NCI-H2029 treated with DMSO at 0.1 percent for 48 hours (cell line): ENCODE results near the gene LRRC8C.
"Not testable (repeated sequence)": the region's sequence is repeated elsewhere in the genome, so short reads cannot be mapped to it uniquely, and the experiment has no call there.

Experiments
- DNase-seq: peaks from one replicate; lab custom pipeline; 2025; lab: John Stamatoyannopoulos, UW

Gene LRRC8C

DNA sequence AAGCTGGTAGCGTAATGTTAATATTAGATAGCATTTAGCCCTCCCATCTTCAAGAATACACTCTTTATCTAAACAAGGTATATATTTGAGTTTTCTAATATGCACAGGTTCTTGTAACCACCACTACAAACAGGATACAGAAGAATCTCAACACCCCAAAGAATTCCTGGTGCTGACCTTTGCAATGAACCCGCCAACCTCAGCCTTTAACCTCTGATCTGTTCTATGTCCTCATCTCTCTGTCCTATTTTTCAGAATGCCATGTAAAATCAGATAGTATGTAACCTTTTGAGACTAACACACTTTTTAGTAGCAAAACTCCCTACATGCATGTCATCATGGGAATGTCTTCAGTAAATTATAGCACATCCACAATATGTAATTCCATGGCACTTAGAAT is 71.1 kb downstream of the LRRC8C start:
- no peak for DNase-seq

DNA sequence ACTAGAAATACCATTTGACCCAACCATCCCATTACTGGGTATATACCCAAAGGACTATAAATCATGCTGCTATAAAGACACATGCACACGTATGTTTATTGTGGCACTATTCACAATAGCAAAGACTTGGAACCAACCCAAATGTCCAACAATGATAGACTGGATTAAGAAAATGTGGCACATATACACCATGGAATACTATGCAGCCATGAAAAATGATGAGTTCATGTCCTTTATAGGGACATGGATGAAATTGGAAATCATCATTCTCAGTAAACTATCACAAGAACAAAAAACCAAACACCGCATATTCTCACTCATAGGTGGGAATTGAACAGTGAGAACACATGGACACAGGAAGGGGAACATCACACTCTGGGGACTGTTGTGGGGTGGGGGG is 72.0 kb downstream of the LRRC8C start:
- not testable (repeated sequence) for DNase-seq

DNA sequence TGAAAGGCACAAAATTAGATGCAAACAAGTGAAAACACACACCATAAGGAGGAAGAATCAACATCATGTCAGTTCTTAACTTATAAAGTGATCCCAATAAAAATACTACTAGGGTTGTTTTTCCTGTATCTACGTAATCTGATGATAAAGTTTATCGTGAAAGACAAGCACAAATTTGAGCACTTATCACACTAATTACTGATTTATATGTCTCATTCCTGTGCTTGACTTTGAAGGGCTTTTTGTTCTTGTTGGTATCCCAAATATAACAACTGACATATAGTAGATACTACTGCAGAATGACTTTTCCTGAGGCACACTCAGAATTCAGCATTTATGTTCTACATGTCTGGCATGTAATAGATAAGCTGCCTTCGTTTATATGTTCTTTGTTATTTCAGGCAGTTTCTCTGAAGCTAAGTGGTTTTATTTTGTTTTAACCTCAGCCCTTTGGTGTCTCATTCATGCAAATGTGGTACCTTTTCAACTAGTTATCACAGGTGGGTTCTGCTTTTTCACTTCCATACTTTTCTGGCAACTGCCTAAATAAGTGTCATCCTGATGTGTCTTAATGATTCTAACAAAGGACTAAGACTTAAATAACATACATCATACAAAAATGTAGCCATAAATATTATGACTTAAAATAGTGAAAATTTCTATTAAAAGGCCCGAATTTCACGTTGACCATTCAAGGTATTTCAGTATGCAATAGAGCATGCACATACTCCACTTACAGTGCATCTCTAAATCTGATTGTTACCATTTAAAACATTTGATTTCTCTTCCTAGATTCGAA is 73.2 kb downstream of the LRRC8C start:
- no peak for DNase-seq

DNA sequence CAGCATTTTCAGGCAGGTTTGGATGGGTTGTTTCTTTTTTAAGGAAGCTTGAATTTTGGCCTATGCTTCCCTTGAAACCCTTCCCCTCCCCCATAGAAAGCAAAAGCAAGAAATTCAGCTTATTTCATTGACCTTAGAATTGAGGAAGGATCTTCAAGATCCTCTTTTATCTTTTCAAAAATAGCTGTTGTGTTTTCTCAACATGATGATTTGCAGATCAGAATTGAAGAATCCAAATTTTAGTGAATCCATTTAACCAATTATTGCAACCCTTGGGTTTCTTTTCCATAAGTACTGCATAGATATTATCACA is 73.7 kb downstream of the LRRC8C start:
- no peak for DNase-seq

DNA sequence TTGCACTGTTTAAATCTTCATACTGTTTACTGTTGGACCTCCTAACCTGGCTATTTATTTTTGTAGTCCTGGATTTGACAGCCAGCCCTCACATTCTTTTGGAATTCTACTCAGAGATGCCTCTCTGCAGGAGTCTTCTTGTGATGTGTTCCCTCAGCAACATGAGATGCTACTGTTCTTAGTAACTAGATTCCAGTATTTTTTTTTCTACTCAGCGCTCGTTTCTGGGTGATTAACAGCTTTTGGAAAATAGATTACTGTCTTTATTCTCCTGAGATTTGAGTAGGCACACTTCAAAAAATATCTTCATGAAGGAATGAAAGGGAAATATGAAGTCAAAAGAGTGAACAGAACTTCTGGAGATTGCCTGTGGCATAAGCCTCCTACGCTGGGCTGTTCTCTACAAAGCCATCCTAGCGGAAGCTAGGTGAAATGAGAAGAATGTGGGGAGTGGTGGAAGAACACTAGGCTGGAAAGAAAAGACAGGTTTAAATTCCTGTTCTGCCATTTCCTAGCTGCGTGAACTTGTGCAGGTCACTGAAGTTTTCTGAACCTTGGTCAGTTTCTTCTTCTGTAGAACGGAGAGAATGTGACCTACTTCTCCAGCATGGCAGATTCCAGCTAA is 75.9 kb downstream of the LRRC8C start:
- DNase-seq: no peak

DNA sequence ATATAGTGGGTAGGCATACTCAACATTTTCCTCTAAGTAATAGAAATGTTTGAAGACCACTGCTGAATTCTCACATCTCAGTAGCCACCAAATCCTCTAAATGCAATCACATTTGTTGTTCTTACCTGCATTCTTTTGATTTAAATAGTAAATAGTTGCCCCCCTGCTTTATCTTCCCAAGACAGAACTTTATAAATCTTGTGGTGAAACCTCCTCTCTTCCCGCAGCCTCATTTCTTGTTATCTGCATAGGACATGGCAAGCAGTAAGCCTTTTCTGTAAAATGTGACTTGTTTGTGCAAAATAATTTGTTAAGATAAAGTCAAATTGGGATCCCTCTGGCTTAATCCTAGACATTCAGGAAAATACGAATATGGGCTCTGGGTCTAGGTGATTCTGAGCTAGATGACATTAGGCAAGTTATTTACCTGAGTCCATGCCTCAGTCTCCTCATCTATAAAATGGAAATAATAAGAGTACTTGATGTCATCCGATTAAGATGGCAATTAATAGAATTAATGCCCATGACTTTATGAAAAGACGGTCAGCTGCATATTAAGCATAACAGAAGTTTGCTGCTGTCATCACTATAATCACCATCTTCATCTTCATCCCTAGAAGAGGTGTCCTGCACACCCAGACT is 77.7 kb downstream of the LRRC8C start:
- no peak for DNase-seq

DNA sequence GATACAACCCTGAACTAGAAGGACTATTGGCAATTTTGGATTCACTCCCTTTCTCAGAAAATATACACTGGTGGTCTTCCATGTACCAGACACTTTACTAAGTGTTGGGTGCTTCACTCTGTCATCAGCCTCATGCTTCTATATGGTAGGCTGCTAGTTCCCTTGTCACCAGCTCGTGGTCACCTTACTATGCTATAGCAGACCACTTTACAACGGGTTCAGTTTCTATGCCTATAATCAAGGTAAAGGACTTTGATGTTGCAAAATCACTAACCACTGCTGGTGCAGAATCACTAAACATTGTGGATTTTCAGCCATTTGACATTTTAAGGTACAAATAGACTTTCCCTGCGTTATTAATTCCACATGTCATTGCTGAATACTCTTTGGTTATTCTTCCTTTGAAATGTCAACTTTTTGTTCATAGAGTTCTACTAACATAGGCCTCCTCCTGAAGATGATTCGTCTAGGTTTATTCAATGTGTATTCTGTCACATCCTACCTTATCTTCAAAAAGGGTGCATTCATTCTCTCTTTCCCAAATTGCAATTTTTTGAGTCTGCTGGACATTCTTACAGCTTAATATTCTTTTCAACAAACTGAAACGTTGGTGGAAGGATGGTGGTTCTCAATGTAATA is 78.3 kb downstream of the LRRC8C start:
- DNase-seq: no peak

DNA sequence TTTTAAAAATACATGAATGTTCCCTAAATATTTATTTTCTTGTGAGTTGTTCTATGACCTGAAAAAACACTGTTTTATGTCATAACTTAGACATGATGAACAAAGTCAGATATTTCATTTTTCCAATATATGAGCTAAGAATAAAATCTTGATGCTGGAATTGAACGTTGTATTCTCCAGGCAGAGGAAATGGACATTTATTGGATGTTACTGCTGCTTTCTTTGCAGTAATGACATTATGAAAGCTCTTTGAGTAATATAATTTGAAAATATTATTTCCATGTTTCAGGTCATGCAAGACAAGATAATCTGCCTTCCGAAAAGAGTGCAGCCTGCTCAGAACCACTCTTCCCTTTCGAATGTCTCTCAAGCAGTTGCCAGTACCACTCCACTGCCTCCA is 79.5 kb downstream of the LRRC8C start:
- DNase-seq: no peak

DNA sequence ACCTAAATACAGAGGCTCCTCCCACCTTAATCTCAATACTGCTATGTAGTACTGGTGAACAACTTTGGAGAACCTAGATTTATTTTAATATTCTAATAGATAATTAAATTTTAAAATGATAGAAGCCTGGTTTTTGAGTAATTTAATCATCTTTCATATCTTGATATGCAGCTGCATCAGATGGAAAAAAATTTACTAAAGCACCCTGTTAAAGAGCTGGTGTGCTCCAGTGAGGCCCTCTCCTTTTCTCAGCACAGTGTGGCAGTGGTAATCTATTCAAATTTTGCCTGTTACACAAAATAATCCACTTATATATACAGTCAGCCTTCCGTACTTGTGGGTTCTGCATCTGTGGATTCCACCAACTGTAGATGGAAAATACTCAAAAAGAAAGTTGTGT is 82.8 kb downstream of the LRRC8C start:
- DNase-seq: no peak

DNA sequence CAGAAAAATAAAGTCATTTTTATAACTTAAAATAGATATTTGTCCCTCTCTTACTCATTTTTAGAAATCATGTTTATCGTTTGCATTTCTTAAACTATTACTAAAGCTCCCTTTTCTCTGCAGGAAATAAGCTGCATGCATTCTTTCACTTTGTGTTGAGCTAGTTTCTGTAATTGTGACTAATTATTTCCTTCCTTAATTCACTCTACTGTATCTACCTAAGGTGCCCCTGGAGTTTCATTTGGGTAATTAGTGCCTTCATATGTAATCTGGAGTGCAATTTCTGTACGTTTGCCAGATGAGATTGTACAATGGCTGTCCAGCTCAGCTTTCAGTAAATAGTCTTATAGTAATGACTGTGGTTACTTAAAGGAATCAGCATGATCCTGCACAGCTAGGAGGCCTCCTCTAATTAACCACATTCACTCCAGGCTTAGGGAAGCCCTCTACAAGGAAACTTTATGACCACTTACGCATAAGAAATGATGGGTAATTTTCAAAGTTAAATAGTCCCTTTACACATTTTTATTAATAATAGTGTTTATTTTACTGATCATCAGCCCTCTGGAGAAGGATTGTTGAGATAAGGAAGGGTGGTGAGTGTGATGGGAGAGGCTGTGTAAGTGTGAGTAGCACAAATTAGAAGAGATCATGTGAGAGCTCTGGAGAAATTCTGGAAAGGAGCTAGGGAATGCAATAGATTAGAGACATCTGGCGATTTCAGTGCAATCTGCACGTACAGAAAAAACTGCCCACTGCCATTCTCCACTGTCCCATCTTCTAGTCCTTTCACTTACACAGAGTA is 86.8 kb downstream of the LRRC8C start:
- no peak for DNase-seq

DNA sequence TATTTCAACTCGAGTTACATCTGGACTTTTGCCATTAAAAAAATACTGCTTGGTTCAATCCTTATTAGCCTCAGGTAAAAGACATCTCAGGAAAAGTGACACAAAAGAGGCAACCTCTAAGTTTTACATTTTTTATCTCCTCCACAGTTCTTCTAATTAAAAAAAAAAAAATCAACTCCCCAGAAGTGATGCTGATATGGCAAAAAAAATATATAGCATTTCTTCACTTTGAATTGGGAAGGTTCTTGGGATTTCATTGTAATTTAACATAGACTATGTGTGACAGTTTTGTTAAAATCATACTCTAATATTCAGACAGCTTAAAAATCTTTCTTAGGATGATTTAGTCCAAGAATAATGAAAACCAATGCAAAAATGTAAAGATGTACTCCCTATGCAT is 87.9 kb downstream of the LRRC8C start:
- DNase-seq: no peak

DNA sequence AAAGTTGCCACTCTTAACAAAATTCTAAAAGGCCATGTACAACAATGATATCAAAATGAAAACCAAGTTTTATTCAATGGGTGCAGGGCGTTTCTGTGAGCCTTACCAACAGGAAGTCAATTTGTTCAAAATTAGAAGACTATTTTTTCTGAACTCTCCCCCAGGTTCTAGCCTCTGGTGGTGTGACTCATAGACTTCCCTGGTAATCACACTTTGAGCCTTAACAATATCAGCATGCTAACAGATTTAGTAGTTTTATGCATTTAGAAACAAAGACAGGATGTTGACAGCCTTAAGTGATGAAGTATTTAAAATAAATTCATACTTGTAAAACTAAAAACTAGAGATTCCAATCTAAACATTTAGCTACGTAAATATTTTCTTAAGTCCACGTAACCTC is 88.4 kb downstream of the LRRC8C start:
- no peak for DNase-seq

DNA sequence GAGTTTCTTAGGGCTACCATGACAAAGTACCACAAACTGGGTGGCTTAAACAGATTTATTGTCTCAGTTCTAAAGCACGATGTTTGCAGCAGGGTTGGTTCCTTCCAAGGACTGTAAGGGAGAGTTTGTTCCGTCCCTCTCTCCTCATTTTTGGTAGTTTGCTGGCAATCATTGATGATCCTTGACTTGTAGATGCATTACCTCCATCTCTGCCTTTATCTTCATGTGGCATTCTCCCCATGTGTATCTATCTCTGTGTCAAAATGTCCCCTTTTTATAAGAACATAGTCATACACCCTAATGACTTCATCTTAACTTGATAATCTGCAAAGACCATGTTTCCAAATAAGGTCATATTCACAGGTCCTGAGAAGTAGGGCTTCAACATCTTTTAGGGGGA is 90.2 kb downstream of the LRRC8C start:
- no peak for DNase-seq

DNA sequence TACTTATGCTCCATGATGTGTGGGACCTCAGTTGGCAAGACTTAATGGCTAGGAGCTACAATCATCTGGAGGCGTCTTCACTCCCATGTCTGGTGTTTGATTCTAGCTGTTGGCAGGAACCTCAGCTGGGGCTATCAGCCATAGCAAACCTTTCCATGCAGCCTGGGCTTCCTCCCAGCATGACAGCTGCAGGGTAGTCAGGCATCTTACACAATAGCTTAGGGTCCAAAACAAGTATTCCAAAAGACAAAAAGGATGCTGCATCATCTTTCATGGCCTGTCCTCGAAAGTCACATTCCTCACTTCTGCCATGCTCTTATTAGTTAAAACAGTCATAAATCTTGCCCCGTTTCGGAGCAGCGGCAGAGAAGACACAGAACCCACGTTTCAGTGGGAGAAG is 90.9 kb downstream of the LRRC8C start:
- no peak for DNase-seq

DNA sequence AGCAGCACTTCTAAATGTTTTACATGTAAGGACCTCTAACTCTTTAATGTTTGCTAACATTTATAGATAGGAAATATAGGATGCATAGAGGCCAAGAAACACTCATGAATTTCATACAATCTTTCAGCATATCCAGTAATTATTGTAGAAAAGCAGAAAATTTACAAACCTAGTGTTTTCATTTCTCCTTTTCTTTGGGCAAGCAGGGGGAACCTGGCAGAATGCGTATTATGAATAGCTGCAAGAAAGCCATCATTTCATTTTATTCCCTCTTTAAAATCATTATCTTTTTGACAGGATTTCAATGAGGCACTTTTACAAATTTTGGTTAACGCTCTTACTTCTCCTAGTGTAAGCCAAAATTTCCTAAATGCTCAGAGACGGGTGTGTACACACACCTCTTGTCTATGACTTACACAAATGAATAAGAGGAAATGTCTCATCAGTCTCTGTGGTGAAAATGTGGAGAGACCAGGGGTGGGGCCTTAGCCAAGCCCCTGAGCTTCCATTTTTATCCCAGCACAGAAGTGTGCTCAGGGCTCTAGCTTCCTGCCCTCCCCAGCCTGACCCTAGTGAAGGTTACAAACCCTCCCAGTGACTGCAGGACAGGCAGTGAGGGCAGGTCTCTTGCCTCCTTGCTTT is 91.6 kb downstream of the LRRC8C start:
- DNase-seq: no peak

DNA sequence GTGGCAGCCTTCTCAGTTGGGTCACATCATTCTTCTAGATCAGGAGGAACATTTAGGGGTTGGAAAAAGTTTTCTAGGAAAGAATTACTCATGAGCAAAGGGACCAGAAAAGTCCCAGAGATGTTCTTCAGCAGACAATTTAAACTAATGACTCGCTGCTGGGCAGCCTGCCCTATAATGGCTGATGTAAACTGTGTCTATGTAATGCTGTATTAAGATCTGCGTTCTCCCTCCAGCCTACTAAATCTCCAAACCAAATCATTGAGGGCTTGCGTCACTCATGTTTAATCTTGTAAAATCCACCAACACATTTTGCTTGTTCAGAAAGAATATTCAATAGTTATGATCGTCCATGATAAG is 92.1 kb downstream of the LRRC8C start:
- DNase-seq: no peak

DNA sequence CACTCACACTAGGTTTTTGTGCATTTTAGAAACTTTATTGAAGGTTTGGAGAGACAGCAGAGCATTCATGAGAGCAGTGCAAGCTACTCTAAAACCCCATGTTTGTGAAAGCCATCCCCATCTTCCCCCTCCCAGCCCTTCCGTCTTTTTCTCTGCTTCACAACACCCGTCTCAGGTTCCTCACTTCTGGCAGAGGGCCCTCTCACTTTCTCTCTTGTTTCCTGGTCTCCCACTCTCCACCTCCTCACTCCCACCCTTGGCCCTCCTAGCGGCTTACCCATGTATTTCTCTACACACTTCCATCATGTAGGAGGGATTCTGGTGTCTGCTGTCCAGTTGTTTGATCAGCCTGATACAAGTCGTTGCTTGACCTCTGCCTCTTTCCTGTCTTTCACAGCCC is 92.7 kb downstream of the LRRC8C start:
- DNase-seq: no peak

DNA sequence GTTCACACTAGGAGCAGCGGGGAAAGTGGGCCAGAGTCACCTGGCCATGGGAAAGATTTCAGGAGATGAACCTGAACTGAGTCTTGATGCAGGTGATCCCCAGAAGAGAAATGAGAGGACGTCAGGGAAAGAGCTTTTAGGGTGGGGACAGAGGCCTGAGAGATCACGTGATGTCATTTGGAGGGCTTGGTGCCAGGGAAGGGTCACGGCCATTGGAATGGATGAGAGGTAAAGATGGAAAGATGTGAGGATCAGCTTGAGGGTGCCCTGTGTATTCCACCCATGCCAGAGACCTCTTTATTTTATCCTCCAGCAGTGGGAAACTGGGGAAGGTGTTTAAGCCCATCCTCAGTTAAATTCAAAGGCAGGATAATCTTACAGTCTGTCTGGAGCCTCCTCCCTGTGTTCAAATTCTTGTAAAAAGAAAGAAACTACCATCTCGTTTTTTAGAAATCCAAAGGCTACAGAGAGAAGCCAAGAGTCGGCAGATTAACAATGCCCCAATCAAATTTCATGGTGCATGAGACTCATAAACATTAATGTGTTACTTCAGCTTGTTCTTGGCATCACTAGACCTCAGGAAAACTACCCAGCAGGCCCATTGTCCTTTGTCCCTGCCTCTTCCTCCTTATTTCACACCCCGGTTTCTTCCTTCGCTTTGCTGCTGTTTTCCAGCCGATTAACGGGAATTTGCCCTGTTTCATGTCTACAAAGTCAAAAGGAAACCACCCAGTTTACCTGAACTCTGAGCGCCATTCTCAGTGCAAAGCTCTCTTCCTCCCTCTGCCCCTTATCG is 94.8 kb downstream of the LRRC8C start:
- no peak for DNase-seq

DNA sequence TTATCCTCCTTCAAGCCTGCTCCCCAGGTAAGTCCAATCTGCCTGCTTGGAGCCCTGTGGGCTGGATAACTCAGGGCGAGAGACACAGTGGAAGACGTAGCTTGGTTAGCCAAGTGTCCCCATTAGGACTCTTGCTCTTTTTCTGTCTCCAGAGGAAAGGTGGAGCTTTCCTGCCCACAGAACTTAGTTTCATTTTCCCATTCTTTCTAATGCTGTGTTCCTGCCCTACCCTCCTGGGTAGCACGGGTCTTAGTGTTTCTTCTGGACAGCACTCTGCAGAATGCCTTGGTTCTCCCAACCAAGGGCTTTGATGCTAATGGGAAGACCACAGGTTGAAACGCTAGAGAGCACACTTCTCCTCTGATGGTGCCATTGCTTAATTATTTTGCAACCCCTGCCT is 95.5 kb downstream of the LRRC8C start:
- no peak for DNase-seq

DNA sequence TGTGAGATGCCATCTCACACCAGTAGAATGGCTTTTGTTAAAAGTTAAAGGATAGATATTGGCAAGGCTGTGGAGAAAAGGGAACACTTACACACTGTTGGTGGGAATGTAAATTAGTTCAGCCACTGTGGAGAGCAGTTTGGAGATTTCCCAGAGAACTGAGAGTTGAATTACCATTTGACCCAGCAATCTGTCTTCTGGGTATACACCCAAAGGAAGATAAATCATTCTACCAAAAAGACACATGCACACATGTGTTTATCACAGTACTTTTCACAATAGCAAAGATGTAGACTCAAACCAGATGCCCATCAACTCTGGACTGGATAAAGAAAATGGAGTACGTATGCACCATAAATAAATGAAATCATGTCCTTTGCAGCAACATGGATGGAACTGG is 99.3 kb downstream of the LRRC8C start:
- DNase-seq: no peak

DNA sequence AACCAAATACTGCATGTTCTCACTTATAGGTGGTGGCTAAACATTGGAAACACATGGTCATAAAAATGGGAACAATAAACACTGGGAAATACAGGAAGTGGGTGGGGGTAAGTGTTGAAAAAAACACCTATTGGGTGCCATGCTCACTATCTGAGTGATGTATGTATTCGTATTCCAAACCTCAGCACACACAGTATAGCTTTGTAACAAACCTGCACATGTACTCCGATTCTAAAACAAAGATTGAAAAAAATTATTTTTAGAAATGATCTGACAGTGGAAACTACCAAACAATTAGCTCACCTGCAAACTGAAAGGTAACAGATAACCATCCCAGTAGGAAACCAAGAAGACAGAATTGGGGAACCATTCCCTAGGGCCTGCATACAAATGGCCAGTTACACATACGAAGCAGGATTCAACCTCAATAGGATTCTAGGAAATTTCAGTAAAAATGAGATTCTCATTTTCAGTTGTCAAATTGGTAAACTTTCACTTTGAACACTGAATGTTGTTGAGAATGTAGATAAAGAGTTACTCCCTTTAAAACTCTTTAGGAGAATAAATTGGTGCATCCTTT is 99.8 kb downstream of the LRRC8C start:
- DNase-seq: no peak
